Tibial nerve (tissue), 4 donors: ENCODE measurements around the gene POU6F2.

Experiments used
- CTCF ChIP-seq, 5 experiments: fragments of 200-600 bp in 3 of 5; fragments of 450-650 bp in 2 of 5; sonication (generic) in 3 of 5; IDR thresholded peaks; one replicate each; pipeline ENCODE4 v1.5.1; 2016 to 2019; ENCODE audit warnings: antibody characterized with exemption in 5 of 5, mild to moderate bottlenecking in 3 of 5, moderate library complexity in 2 of 5
- EP300 ChIP-seq, 2 donors: sonication (generic); formaldehyde crosslinking; IDR thresholded peaks; one replicate each; pipeline ENCODE4 v1.6.1; 2017; ENCODE audit warnings: antibody characterized with exemption in 2 of 2, mild to moderate bottlenecking in 1 of 2

- TF ChIP-seq EP300 (IDR thresholded peaks at IDR 0.05) (no peak), CTCF (IDR thresholded peaks at IDR 0.05) (no peak)
Measured at GRCh38 chr7:39125846-39126245, 148.1 kb downstream of the POU6F2 start.
